H1 (cell line): ENCODE data around the gene RHOC. TPM values are rescaled to one million over a fixed set of nuclear protein-coding genes. Genes with fewer than 3 reads are reported as not detected.

ENCODE experiments used
- CTCF ChIA-PET: fragments of 300-600 bp; sonication (Branson Sonifier 250); formaldehyde crosslinking; loops from one replicate; lab custom pipeline; 2021; ENCODE audit not compliant: partially characterized antibody; lab: Charles Lee
- POLR2A ChIA-PET: fragments of 300-600 bp; sonication (Branson Sonifier 250); formaldehyde crosslinking; loops from one replicate; lab custom pipeline; 2021; ENCODE audit warnings: inconsistent platforms; ENCODE audit not compliant: partially characterized antibody; lab: Charles Lee
- DNase-seq, 2 experiments: peaks; one replicate each; pipeline versions ENCODE4 v3.0.0 to v3.0.0-alpha.2; 2010 to 2022; ENCODE audit warnings: low spot score in 2 of 2, low read depth in 1 of 2, mixed read lengths in 1 of 2
- FAIRE-seq: peaks from 2 replicates; lab custom pipeline; 2011; peaks lifted over from hg19 to GRCh38; lab: Jason Lieb, UNC
- H2AFZ ChIP-seq: 2 replicates; pipeline ENCODE4 v1.8.1; 2012; ENCODE audit warnings: low read length, inconsistent platforms
- H2AK5ac ChIP-seq: 2 replicates; pipeline ENCODE4 v1.6.1; 2013; ENCODE audit warnings: low read depth, low read length
- H2BK120ac ChIP-seq: replicated peaks from 2 replicates; pipeline ENCODE3; 2013; ENCODE audit warnings: low read depth, low read length, inconsistent platforms
- H2BK12ac ChIP-seq: 2 replicates; pipeline ENCODE4 v1.6.1; 2013; ENCODE audit warnings: low read depth, low read length
- H2BK15ac ChIP-seq: 2 replicates; pipeline ENCODE4 v1.6.1; 2013; ENCODE audit warnings: low read length
- H2BK20ac ChIP-seq: 2 replicates; pipeline ENCODE4 v1.6.1; 2013; ENCODE audit warnings: low read length
- H2BK5ac ChIP-seq: 2 replicates; pipeline ENCODE4 v1.6.1; 2013; ENCODE audit warnings: low read depth, low read length
- H3K14ac ChIP-seq: 2 replicates; pipeline ENCODE4 v1.6.1; 2013; ENCODE audit warnings: inconsistent platforms; ENCODE audit not compliant: insufficient read length
- H3K18ac ChIP-seq: 2 replicates; pipeline ENCODE4 v1.6.1; 2013; ENCODE audit warnings: low read length; ENCODE audit errors: extremely low read depth
- H3K23ac ChIP-seq: 2 replicates; pipeline ENCODE4 v1.6.1; 2013; ENCODE audit warnings: inconsistent platforms; ENCODE audit not compliant: insufficient read length
- H3K23me2 ChIP-seq: 2 replicates; pipeline ENCODE4 v1.6.1; 2013; ENCODE audit warnings: low read depth, low read length
- H3K27ac ChIP-seq: 2 replicates; pipeline ENCODE4 v1.6.1; 2011; ENCODE audit warnings: low read depth, low read length, inconsistent platforms
- H3K27me3 ChIP-seq, 4 experiments: replicated peaks in 1 of 4; 1 replicate in 1 of 4; 2 replicates in 3 of 4; pipeline versions ENCODE4 v1.6.1 to v1.8.1; 2011 to 2013; ENCODE audit warnings: low read length in 3 of 4, mild to moderate bottlenecking in 3 of 4, inconsistent platforms in 2 of 4, mixed read lengths in 2 of 4, moderate library complexity in 1 of 4; ENCODE audit not compliant: control insufficient read depth in 3 of 4, insufficient read depth in 3 of 4; ENCODE audit errors: extremely low read depth in 1 of 4
- H3K36me3 ChIP-seq, 4 experiments: 2 replicates each; pipeline versions ENCODE4 v1.6.1 to v1.8.1; 2011 to 2013; ENCODE audit warnings: mild to moderate bottlenecking in 4 of 4, low read length in 3 of 4, moderate library complexity in 2 of 4, control low read depth in 1 of 4, inconsistent platforms in 1 of 4; ENCODE audit not compliant: insufficient read depth in 4 of 4, control insufficient read depth in 2 of 4
- H3K4ac ChIP-seq: replicated peaks from 2 replicates; pipeline ENCODE3; 2013; ENCODE audit warnings: low read length, low read depth, mixed read lengths, inconsistent platforms; ENCODE audit not compliant: insufficient read length
- H3K4me1 ChIP-seq, 4 experiments: replicated peaks in 1 of 4; 1 replicate in 1 of 4; 2 replicates in 3 of 4; pipeline versions ENCODE4 v1.6.1 to v1.8.1; 2011 to 2013; ENCODE audit warnings: low read length in 3 of 4, inconsistent platforms in 2 of 4, mixed read lengths in 1 of 4; ENCODE audit not compliant: insufficient read depth in 4 of 4, control insufficient read depth in 3 of 4
- H3K4me2 ChIP-seq, 2 experiments: 2 replicates each; pipeline versions ENCODE4 v1.6.1 to v1.8.1; 2011 to 2013; ENCODE audit warnings: low read depth in 2 of 2, low read length in 2 of 2, control low read depth in 1 of 2, inconsistent platforms in 1 of 2, mild to moderate bottlenecking in 1 of 2; ENCODE audit not compliant: insufficient read depth in 1 of 2
- H3K4me3 ChIP-seq, 4 experiments: fragments of 200-600, 300-600 bp in 1 of 4; sonication (generic), shearing (Covaris generic), sonication (Bioruptor Twin) in 1 of 4; 2 replicates each; pipeline versions ENCODE4 v1.5.1 to v1.8.1; 2011 to 2016; ENCODE audit warnings: low read length in 4 of 4, low read depth in 3 of 4, control low read depth in 2 of 4, inconsistent platforms in 2 of 4, mild to moderate bottlenecking in 2 of 4, mixed read lengths in 1 of 4, moderate library complexity in 1 of 4; ENCODE audit not compliant: insufficient read depth in 2 of 4; ENCODE audit errors: extremely low read depth in 1 of 4
- H3K56ac ChIP-seq: replicated peaks from 2 replicates; pipeline ENCODE3; 2013; ENCODE audit warnings: low read depth, mild to moderate bottlenecking, mixed read lengths, low read length, inconsistent platforms; ENCODE audit not compliant: insufficient read length
- H3K79me1 ChIP-seq: 2 replicates; pipeline ENCODE4 v1.6.1; 2013; ENCODE audit warnings: low read depth, low read length, control low read depth
- H3K79me2 ChIP-seq, 2 experiments: 2 replicates each; pipeline versions ENCODE4 v1.6.1 to v1.8.1; 2012 to 2013; ENCODE audit warnings: low read length in 2 of 2, mild to moderate bottlenecking in 2 of 2, inconsistent platforms in 1 of 2; ENCODE audit not compliant: insufficient read depth in 2 of 2, control insufficient read depth in 1 of 2
- H3K9ac ChIP-seq, 4 experiments: replicated peaks in 1 of 4; 1 replicate in 1 of 4; 2 replicates in 3 of 4; pipeline versions ENCODE4 v1.6.1 to v1.8.1; 2011 to 2013; ENCODE audit warnings: low read depth in 3 of 4, low read length in 3 of 4, control low read depth in 2 of 4, mild to moderate bottlenecking in 2 of 4, moderate library complexity in 2 of 4, inconsistent platforms in 1 of 4; ENCODE audit errors: extremely low read depth in 1 of 4
- H3K9me3 ChIP-seq, 2 experiments: 2 replicates each; pipeline versions ENCODE4 v1.6.1 to v1.8.1; 2012 to 2013; ENCODE audit warnings: mild to moderate bottlenecking in 2 of 2, moderate library complexity in 2 of 2, control low read depth in 1 of 2, inconsistent platforms in 1 of 2, low read depth in 1 of 2, low read length in 1 of 2, mixed read lengths in 1 of 2; ENCODE audit not compliant: insufficient read depth in 2 of 2
- H4K20me1 ChIP-seq, 2 experiments: replicated peaks in 1 of 2; 2 replicates each; pipeline versions ENCODE3 to v1.8.1; 2011 to 2013; ENCODE audit warnings: inconsistent platforms in 2 of 2, low read length in 2 of 2, mild to moderate bottlenecking in 1 of 2; ENCODE audit not compliant: insufficient read depth in 2 of 2, control insufficient read depth in 1 of 2
- H4K5ac ChIP-seq: 2 replicates; pipeline ENCODE4 v1.6.1; 2013; ENCODE audit warnings: low read length, low read depth, mixed read lengths, inconsistent platforms; ENCODE audit not compliant: insufficient read length
- H4K8ac ChIP-seq: 2 replicates; pipeline ENCODE4 v1.8.0; 2013; ENCODE audit warnings: mild to moderate bottlenecking, moderate library complexity, low read length, inconsistent platforms; ENCODE audit not compliant: insufficient read depth; ENCODE audit errors: extremely low read depth
- H4K91ac ChIP-seq: replicated peaks from 2 replicates; pipeline ENCODE3; 2013; ENCODE audit warnings: low read length, mixed read lengths, inconsistent platforms; ENCODE audit not compliant: insufficient read length
- CHD2 ChIP-seq: IDR thresholded peaks from 2 replicates; pipeline ENCODE4 v1.6.1; 2012; ENCODE audit warnings: low read length, improper control_type of control experiment
- CTCF ChIP-seq, 3 experiments: IDR thresholded peaks; 1 replicate in 2 of 3; 2 replicates in 1 of 3; pipeline versions ENCODE4 v1.5.1 to v1.6.1; 2011; ENCODE audit warnings: low read length in 3 of 3, mild to moderate bottlenecking in 3 of 3, inconsistent platforms in 2 of 3, low read depth in 1 of 3, moderate library complexity in 1 of 3; ENCODE audit not compliant: insufficient read depth in 1 of 3; ENCODE audit errors: control extremely low read depth in 1 of 3
- RAD21 ChIP-seq, 2 experiments: IDR thresholded peaks in 1 of 2; conservative IDR thresholded peaks in 1 of 2; 2 replicates each; pipeline ENCODE4 v1.6.1; 2011; ENCODE audit warnings: low read depth in 2 of 2, low read length in 2 of 2, improper control_type of control experiment in 1 of 2, inconsistent platforms in 1 of 2, mild to moderate bottlenecking in 1 of 2, moderate library complexity in 1 of 2
- WGBS, 2 experiments: shearing (Covaris generic) in 1 of 2; methylation state at CpG; one replicate each; pipeline versions ENCODE4 v1.1.6 to v1.1.7; 2013 to 2015; ENCODE audit warnings: low lambda C conversion rate in 2 of 2, mixed read lengths in 2 of 2, inconsistent platforms in 1 of 2, low coverage in 1 of 2, missing lambda C conversion rate in 1 of 2; ENCODE audit not compliant: insufficient replicate concordance in 2 of 2, insufficient coverage in 1 of 2, insufficient read length in 1 of 2; ENCODE audit errors: extremely low coverage in 1 of 2, missing lambda C conversion rate in 1 of 2; 5-methylcytosine and 5-hydroxymethylcytosine counted together
- polyA plus RNA-seq, 7 experiments: library from polyadenylated mRNA; depleted of rRNA in 3 of 7; stranded (reverse) in 5 of 7; unstranded in 2 of 7; fragments of >200 nt in 5 of 7; fragments of 200-250 nt in 2 of 7; gene quantifications; 1 replicate in 5 of 7; 2 replicates in 1 of 7; 4 replicates in 1 of 7; pipeline versions ENCODE4 v1.2.1 to v1.2.3, GENCODE V29; 2011 to 2013; ENCODE audit warnings: missing spikeins in 2 of 7, mixed read lengths in 2 of 7
- total RNA-seq: library from RNA; stranded (reverse); fragmentation: NEBNext Ultra II Directional; extraction: Animal tissue kit (Norgen Biotek cat#: 25700); gene quantifications from 2 replicates; pipeline ENCODE4 v1.2.1, GENCODE V29; 2021

Gene RHOC
- total and polyA plus RNA-seq, 2 of the 8 experiments (the other 6 are each of a cell fraction or from before 2014, with no cell fraction given), result 53.6 to 97.5 TPM

GRCh38 chr1:112737573-112737972 is 30.6 kb upstream of the RHOC start:
- no peak overlapping the region for H3K4me2 ChIP-seq
- no peak overlapping the region for H4K8ac ChIP-seq
- no peaks in the 10 kb centered on the region; the same call in 1 of the 2 replicates for H3K23me2 ChIP-seq
- H3K14ac ChIP-seq, result no peak overlapping the region
- no peak overlapping the region for H2BK20ac ChIP-seq
- DNase-seq, result no peak
- H3K4ac ChIP-seq, result no peak overlapping the region
- no peak overlapping the region for H2BK15ac ChIP-seq
- no peak overlapping the region for H2AK5ac ChIP-seq
- no peak for TF ChIP-seq CHD2
- peak in 1 of 3 experiments; percentile 17; a peak in 1 of 4 replicates for TF ChIP-seq CTCF (IDR thresholded peaks at IDR 0.05; ENCODE audit: control extremely low read depth in 1 of 3, insufficient read depth in 1 of 3, low read depth in 1 of 3, low read length in 3 of 3)
- TF ChIP-seq RAD21 (IDR thresholded peaks at IDR 0.05 in 1 of 2, conservative IDR thresholded peaks at IDR 0.05 in 1 of 2; ENCODE audit: low read depth in 2 of 2, low read length in 2 of 2), result peak; percentile 27 to 48; a peak in 2 of 4 replicates
- TF ChIP-seq, all 59 proteins: peak for 2
- FAIRE-seq, result no peak
- Histone ChIP-seq H2BK5ac (no peak overlapping the region), H3K56ac (no peak overlapping the region), H3K27ac (no peak overlapping the region), H3K9ac (no peak overlapping the region), H3K4me3 (no peak overlapping the region), H3K27me3 (peaks cover 0 to 5% (median 3%) of the 10 kb centered on the region in 4 experiments; a peak in 4 of 7 replicates), H2BK12ac (peak overlapping the region; percentile 42; the same call in 1 of the 2 replicates), H4K5ac (no peak overlapping the region), H3K4me1 (peaks cover 0 to 2% (median 0%) of the 10 kb centered on the region in 4 experiments; a peak in 1 of 7 replicates), H3K79me2 (no peaks in the 10 kb centered on the region), H3K79me1 (no peaks in the 10 kb centered on the region), H3K18ac (no peak overlapping the region), H2AFZ (no peak overlapping the region), H4K20me1 (no peaks in the 10 kb centered on the region), H3K9me3 (no peaks in the 10 kb centered on the region; a peak in 1 of 4 replicates), H3K23ac (no peak overlapping the region), H3K36me3 (no peaks in the 10 kb centered on the region), H2BK120ac (no peak overlapping the region), H4K91ac (no peak overlapping the region)
- ChIA-PET CTCF (interaction anchor here (1.0 to 3.1 kb wide), 4 partner anchors 12 to 67 kb away, joined by 4 to 17 read pairs (median 6); partner anchors contain the start of gene PPM1J), POLR2A (no interaction called here)
- 92% methylated on average over 3 of the region's 3 CpGs; no CpG with 5 or more reads in 1 of the 2 experiments for WGBS, 2 experiments
